ENCODE results near the gene KAT6B. TPM values are rescaled to one million over a fixed set of nuclear protein-coding genes. Genes with fewer than 3 reads are reported as not detected.

The KAT6B gene
- total and polyA plus RNA-seq, 2 of the 8 experiments (the other 6 are each of a cell fraction or from before 2014, with no cell fraction given) = 7.3 to 30.8 TPM

- Histone ChIP-seq H2AFZ (ENCODE audit: low read length) (no peak overlapping the region), H3K4me2 (ENCODE audit: insufficient read depth in 1 of 2, low read depth in 2 of 2, low read length in 2 of 2) (no peak overlapping the region), H3K27ac (ENCODE audit: low read depth, low read length) (no peak overlapping the region), H3K18ac (ENCODE audit: extremely low read depth, low read length) (no peak overlapping the region), H3K56ac (replicated peaks; ENCODE audit: insufficient read length, low read depth, low read length) (no peak overlapping the region), H3K9me3 (ENCODE audit: insufficient read depth in 2 of 2, low read depth in 1 of 2, low read length in 1 of 2) (no peaks in the 10 kb centered on the region), H2BK12ac (ENCODE audit: low read depth, low read length) (no peak overlapping the region), H3K4me3 (ENCODE audit: extremely low read depth in 1 of 4, insufficient read depth in 2 of 4, low read depth in 3 of 4, low read length in 4 of 4) (no peak overlapping the region), H3K79me1 (ENCODE audit: low read depth, low read length) (no peaks in the 10 kb centered on the region), H3K4ac (replicated peaks; ENCODE audit: insufficient read length, low read depth, low read length) (no peak overlapping the region), H3K9ac (replicated peaks in 1 of 4; ENCODE audit: extremely low read depth in 1 of 4, low read depth in 3 of 4, low read length in 3 of 4) (no peak overlapping the region), H4K5ac (ENCODE audit: insufficient read length, low read depth, low read length) (no peak overlapping the region), H2BK15ac (ENCODE audit: low read length) (no peak overlapping the region), H3K23me2 (ENCODE audit: low read depth, low read length) (no peaks in the 10 kb centered on the region), H3K27me3 (replicated peaks in 1 of 4; ENCODE audit: control insufficient read depth in 3 of 4, extremely low read depth in 1 of 4, insufficient read depth in 3 of 4, low read length in 3 of 4) (no peaks in the 10 kb centered on the region), H2BK120ac (replicated peaks; ENCODE audit: low read depth, low read length) (no peak overlapping the region), H4K20me1 (replicated peaks in 1 of 2; ENCODE audit: control insufficient read depth in 1 of 2, insufficient read depth in 2 of 2, low read length in 2 of 2) (no peaks in the 10 kb centered on the region), H2BK20ac (ENCODE audit: low read length) (no peak overlapping the region), H3K36me3 (ENCODE audit: control insufficient read depth in 2 of 4, insufficient read depth in 4 of 4, low read length in 3 of 4) (no peaks in the 10 kb centered on the region), H2AK5ac (ENCODE audit: low read depth, low read length) (no peak overlapping the region), H3K4me1 (replicated peaks in 1 of 4; ENCODE audit: control insufficient read depth in 3 of 4, insufficient read depth in 4 of 4, low read length in 3 of 4) (no peaks in the 10 kb centered on the region; a peak in 2 of 7 replicates), H2BK5ac (ENCODE audit: low read depth, low read length) (no peak overlapping the region), H3K23ac (ENCODE audit: insufficient read length) (no peak overlapping the region), H3K14ac (ENCODE audit: insufficient read length) (no peak overlapping the region), H3K79me2 (ENCODE audit: control insufficient read depth in 1 of 2, insufficient read depth in 2 of 2, low read length in 2 of 2) (no peaks in the 10 kb centered on the region), H4K91ac (replicated peaks; ENCODE audit: insufficient read length, low read length) (no peak overlapping the region), H4K8ac (ENCODE audit: extremely low read depth, insufficient read depth, low read length) (no peak overlapping the region)
- POLR2A ChIA-PET (ENCODE audit: partially characterized antibody) = no interaction called here
- no peak for FAIRE-seq
- WGBS, 2 experiments (ENCODE audit: extremely low coverage in 1 of 2, insufficient coverage in 1 of 2, insufficient read length in 1 of 2, insufficient replicate concordance in 2 of 2, low coverage in 1 of 2, low lambda C conversion rate in 2 of 2, missing lambda C conversion rate in 1 of 2) = 87% methylated on average over 5 of the region's 5 CpGs; no CpG with 5 or more reads in 1 of the 2 experiments
- CTCF ChIA-PET (ENCODE audit: partially characterized antibody) = no interaction called here
- no peak for DNase-seq (ENCODE audit: low read depth in 1 of 2, low spot score in 2 of 2)
- TF ChIP-seq HDAC2 (IDR thresholded peaks at IDR 0.05; ENCODE audit: borderline replicate concordance in 1 of 2, low read depth in 2 of 2, low read length in 2 of 2) = no peak
- no peak for TF ChIP-seq PHF8 (conservative IDR thresholded peaks at IDR 0.05; ENCODE audit: low read depth, low read length)
- TF ChIP-seq JUND (IDR thresholded peaks at IDR 0.05; ENCODE audit: low read length) = no peak
- TF ChIP-seq SP4 (IDR thresholded peaks at IDR 0.05; ENCODE audit: low read length) = no peak
- TF ChIP-seq RFX5 (IDR thresholded peaks at IDR 0.05; ENCODE audit: borderline replicate concordance, low read depth, low read length) = no peak
- TF ChIP-seq, protein P1, sequence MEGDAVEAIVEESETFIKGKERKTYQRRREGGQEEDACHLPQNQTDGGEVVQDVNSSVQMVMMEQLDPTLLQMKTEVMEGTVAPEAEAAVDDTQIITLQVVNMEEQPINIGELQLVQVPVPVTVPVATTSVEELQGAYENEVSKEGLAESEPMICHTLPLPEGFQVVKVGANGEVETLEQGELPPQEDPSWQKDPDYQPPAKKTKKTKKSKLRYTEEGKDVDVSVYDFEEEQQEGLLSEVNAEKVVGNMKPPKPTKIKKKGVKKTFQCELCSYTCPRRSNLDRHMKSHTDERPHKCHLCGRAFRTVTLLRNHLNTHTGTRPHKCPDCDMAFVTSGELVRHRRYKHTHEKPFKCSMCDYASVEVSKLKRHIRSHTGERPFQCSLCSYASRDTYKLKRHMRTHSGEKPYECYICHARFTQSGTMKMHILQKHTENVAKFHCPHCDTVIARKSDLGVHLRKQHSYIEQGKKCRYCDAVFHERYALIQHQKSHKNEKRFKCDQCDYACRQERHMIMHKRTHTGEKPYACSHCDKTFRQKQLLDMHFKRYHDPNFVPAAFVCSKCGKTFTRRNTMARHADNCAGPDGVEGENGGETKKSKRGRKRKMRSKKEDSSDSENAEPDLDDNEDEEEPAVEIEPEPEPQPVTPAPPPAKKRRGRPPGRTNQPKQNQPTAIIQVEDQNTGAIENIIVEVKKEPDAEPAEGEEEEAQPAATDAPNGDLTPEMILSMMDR (IDR thresholded peaks at IDR 0.05; ENCODE audit: control extremely low read depth in 1 of 3, insufficient read depth in 1 of 3, low read depth in 1 of 3, low read length in 3 of 3) = no peak
- TF ChIP-seq MAX (IDR thresholded peaks at IDR 0.05) = no peak
- TF ChIP-seq, protein P2, sequence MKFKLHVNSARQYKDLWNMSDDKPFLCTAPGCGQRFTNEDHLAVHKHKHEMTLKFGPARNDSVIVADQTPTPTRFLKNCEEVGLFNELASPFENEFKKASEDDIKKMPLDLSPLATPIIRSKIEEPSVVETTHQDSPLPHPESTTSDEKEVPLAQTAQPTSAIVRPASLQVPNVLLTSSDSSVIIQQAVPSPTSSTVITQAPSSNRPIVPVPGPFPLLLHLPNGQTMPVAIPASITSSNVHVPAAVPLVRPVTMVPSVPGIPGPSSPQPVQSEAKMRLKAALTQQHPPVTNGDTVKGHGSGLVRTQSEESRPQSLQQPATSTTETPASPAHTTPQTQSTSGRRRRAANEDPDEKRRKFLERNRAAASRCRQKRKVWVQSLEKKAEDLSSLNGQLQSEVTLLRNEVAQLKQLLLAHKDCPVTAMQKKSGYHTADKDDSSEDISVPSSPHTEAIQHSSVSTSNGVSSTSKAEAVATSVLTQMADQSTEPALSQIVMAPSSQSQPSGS (IDR thresholded peaks at IDR 0.05; ENCODE audit: low read length) = no peak
- no peak for TF ChIP-seq TCF12 (IDR thresholded peaks at IDR 0.05; ENCODE audit: low read depth, low read length)
- no peak for TF ChIP-seq CTBP2 (IDR thresholded peaks at IDR 0.05; ENCODE audit: borderline replicate concordance, insufficient read depth, insufficient read length, low read length)
Measured at GRCh38 chr10:75066271-75066670, 239.9 kb downstream of the KAT6B start.

Measured in H1 (cell line).